ENCODE measurements around the gene ZNF678.

GRCh38 chr1:227562933-227563323 is 428 bp upstream of the ZNF678 start:
- TF ChIP-seq POLR2A (IDR thresholded peaks at IDR 0.05; ENCODE audit: low read depth) (no peak), CTCF (IDR thresholded peaks at IDR 0.05) (no peak), EP300 (IDR thresholded peaks at IDR 0.05) (no peak)
